DND-41 (cell line): Measurements from ENCODE around the gene SLC2A13.

ENCODE experiments used
- ATAC-seq: fragments of 200-7000 bp; cut with Tn5 transposase; 3 replicates; pipeline ENCODE4 v1.9.1; 2021; ENCODE audit warnings: low read depth; ENCODE audit not compliant: insufficient read depth
- DNase-seq: peaks from one replicate; pipeline ENCODE4 v3.0.0-alpha.2; 2020
- H2AFZ ChIP-seq: 2 replicates; pipeline ENCODE4 v1.6.0; 2012; ENCODE audit warnings: low read depth, low read length
- H3K27ac ChIP-seq: 2 replicates; pipeline ENCODE4 v1.5.1; 2012; ENCODE audit warnings: low read length, inconsistent platforms
- H3K27me3 ChIP-seq: fragments of 200-600 bp; sonication (generic); 2 replicates; pipeline ENCODE4 v1.6.0; 2012; ENCODE audit warnings: low read length, mild to moderate bottlenecking, inconsistent platforms; ENCODE audit not compliant: insufficient read depth, poor library complexity
- H3K36me3 ChIP-seq: 2 replicates; pipeline ENCODE4 v1.5.1; 2012; ENCODE audit warnings: low read length, inconsistent platforms; ENCODE audit not compliant: insufficient read depth
- H3K4me1 ChIP-seq: 2 replicates; pipeline ENCODE4 v1.5.1; 2012; ENCODE audit warnings: mild to moderate bottlenecking, low read length; ENCODE audit not compliant: insufficient read depth
- H3K4me2 ChIP-seq: 2 replicates; pipeline ENCODE4 v1.6.0; 2012; ENCODE audit warnings: mild to moderate bottlenecking, moderate library complexity, low read length, inconsistent platforms; ENCODE audit not compliant: insufficient read depth
- H3K4me3 ChIP-seq, 2 experiments: fragments of 200-600 bp in 1 of 2; shearing (Covaris generic) in 1 of 2; 2 replicates each; pipeline ENCODE4 v1.5.1; 2012 to 2016; ENCODE audit warnings: inconsistent platforms in 2 of 2, low read length in 2 of 2, mild to moderate bottlenecking in 2 of 2, low read depth in 1 of 2, moderate library complexity in 1 of 2
- H3K79me2 ChIP-seq: 2 replicates; pipeline ENCODE4 v1.6.0; 2012; ENCODE audit warnings: low read length, inconsistent platforms; ENCODE audit not compliant: insufficient read depth
- H3K9ac ChIP-seq: 2 replicates; pipeline ENCODE4 v1.6.0; 2012; ENCODE audit warnings: low read depth, mild to moderate bottlenecking, inconsistent platforms, low read length, moderate library complexity
- H3K9me3 ChIP-seq: 2 replicates; pipeline ENCODE4 v1.5.1; 2012; ENCODE audit warnings: low read length, moderate library complexity, mild to moderate bottlenecking, inconsistent platforms; ENCODE audit not compliant: insufficient read depth, severe bottlenecking
- H4K20me1 ChIP-seq: 2 replicates; pipeline ENCODE4 v1.6.0; 2012; ENCODE audit warnings: low read length; ENCODE audit not compliant: insufficient read depth
- EZH2 ChIP-seq: IDR thresholded peaks from 3 replicates; pipeline ENCODE4 v1.6.1; 2012; ENCODE audit warnings: borderline replicate concordance, low read depth, mild to moderate bottlenecking, moderate library complexity, low read length, inconsistent platforms; ENCODE audit not compliant: severe bottlenecking
- TF ChIP-seq, protein P1 (sequence below): IDR thresholded peaks from 2 replicates; pipeline ENCODE4 v1.5.1; 2012; ENCODE audit warnings: borderline replicate concordance, low read length, moderate library complexity, mild to moderate bottlenecking; ENCODE audit not compliant: poor library complexity, severe bottlenecking; ENCODE audit errors: extremely low read depth

The SLC2A13 gene

DNA sequence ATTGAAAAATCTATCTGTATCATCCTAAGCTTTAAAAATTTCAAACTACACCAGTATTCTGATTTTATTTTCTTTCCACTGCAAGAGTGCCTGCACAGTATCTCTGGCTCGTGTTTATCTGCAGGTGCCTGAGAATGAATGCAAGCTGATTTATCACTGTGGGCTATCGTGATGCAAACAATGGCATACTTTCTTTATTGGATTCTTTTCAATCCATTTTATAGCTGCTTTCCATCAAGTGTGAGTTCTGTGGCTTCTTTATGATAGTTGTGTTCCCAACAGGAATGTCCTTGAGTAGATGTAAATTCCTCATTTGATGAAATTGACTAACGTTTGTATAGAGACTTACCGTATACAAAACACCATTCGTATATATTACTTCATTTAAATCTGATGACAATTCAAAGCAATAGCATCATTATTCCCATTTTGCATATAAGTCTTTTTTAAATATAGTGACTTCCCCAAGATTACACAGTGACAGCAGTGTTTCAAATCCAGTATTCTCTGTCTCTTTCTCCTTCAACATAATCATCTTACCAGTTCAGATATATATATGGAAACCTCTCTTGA, 326.0 kb downstream of the SLC2A13 start:
- ATAC-seq: no peak
- no peaks in the 10 kb centered on the region for H3K4me1 ChIP-seq

DNA sequence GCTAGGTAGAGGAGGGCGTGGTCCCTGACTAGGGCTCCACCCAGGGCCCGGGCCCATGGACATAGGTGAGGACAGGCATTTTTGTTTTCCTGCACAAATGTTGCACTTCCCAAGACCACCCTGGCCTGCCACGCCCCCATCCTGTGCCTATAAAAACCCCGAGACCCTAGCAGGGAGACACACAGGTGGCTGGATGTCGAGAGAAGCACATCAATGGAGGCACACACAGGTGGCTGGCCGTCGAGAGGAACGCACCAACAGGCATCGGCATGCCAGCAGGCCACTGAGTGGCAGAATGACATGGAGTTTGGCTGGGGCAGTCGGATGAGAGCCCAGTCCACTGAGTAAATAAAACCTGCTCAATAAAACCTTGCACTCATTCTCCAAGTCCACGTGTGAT, 328.4 kb downstream of the SLC2A13 start:
- no peak overlapping the region for H3K9ac ChIP-seq
- no peaks in the 10 kb centered on the region for H3K36me3 ChIP-seq
- no peak overlapping the region for H3K4me3 ChIP-seq
- DNase-seq: no peak
- H3K27ac ChIP-seq: no peak overlapping the region
- no peaks in the 10 kb centered on the region for H3K4me1 ChIP-seq
- H4K20me1 ChIP-seq: no peaks in the 10 kb centered on the region
- H3K27me3 ChIP-seq: no peaks in the 10 kb centered on the region
- H3K9me3 ChIP-seq: no peaks in the 10 kb centered on the region
- no peak overlapping the region for H2AFZ ChIP-seq
- H3K79me2 ChIP-seq: no peaks in the 10 kb centered on the region
- H3K4me2 ChIP-seq: no peak overlapping the region
- TF ChIP-seq, protein P1, sequence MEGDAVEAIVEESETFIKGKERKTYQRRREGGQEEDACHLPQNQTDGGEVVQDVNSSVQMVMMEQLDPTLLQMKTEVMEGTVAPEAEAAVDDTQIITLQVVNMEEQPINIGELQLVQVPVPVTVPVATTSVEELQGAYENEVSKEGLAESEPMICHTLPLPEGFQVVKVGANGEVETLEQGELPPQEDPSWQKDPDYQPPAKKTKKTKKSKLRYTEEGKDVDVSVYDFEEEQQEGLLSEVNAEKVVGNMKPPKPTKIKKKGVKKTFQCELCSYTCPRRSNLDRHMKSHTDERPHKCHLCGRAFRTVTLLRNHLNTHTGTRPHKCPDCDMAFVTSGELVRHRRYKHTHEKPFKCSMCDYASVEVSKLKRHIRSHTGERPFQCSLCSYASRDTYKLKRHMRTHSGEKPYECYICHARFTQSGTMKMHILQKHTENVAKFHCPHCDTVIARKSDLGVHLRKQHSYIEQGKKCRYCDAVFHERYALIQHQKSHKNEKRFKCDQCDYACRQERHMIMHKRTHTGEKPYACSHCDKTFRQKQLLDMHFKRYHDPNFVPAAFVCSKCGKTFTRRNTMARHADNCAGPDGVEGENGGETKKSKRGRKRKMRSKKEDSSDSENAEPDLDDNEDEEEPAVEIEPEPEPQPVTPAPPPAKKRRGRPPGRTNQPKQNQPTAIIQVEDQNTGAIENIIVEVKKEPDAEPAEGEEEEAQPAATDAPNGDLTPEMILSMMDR: no peak
- TF ChIP-seq EZH2: no peak
- no peak for ATAC-seq

More for the DNA sequence above, 326.0 kb downstream of the SLC2A13 start:
- H3K9ac ChIP-seq: no peak overlapping the region
- H3K27ac ChIP-seq: no peak overlapping the region
- H3K9me3 ChIP-seq: no peaks in the 10 kb centered on the region
- no peak for DNase-seq
- no peaks in the 10 kb centered on the region for H4K20me1 ChIP-seq
- H3K4me3 ChIP-seq: no peak overlapping the region
- no peak overlapping the region for H3K4me2 ChIP-seq
- TF ChIP-seq, protein P1: no peak
- TF ChIP-seq EZH2: no peak
- no peaks in the 10 kb centered on the region for H3K36me3 ChIP-seq
- no peaks in the 10 kb centered on the region for H3K79me2 ChIP-seq
- H2AFZ ChIP-seq: no peak overlapping the region
- no peaks in the 10 kb centered on the region for H3K27me3 ChIP-seq

GRCh38 chr12:39773266-39773665, 332.6 kb downstream of the SLC2A13 start:
- H3K4me2 ChIP-seq: no peak overlapping the region
- H3K9ac ChIP-seq: no peak overlapping the region
- H3K4me1 ChIP-seq: no peaks in the 10 kb centered on the region
- DNase-seq: no peak
- H2AFZ ChIP-seq: no peak overlapping the region
- ATAC-seq: no peak
- no peaks in the 10 kb centered on the region for H3K27me3 ChIP-seq
- no peaks in the 10 kb centered on the region for H3K79me2 ChIP-seq
- H3K4me3 ChIP-seq: no peak overlapping the region
- no peak overlapping the region for H3K27ac ChIP-seq
- TF ChIP-seq, protein P1: no peak
- no peak for TF ChIP-seq EZH2
- H3K36me3 ChIP-seq: no peaks in the 10 kb centered on the region
- no peaks in the 10 kb centered on the region for H3K9me3 ChIP-seq
- no peaks in the 10 kb centered on the region for H4K20me1 ChIP-seq

- no peak for TF ChIP-seq EZH2
- TF ChIP-seq, protein P1: no peak
- no peaks in the 10 kb centered on the region for H3K79me2 ChIP-seq
- no peak for DNase-seq
- no peak for ATAC-seq
- H3K9me3 ChIP-seq: no peaks in the 10 kb centered on the region
- H3K27me3 ChIP-seq: no peaks in the 10 kb centered on the region
- no peak overlapping the region for H3K4me3 ChIP-seq
- H3K4me2 ChIP-seq: no peak overlapping the region
- no peak overlapping the region for H3K9ac ChIP-seq
- H3K36me3 ChIP-seq: no peaks in the 10 kb centered on the region
- no peaks in the 10 kb centered on the region for H4K20me1 ChIP-seq
- no peaks in the 10 kb centered on the region for H3K4me1 ChIP-seq
- no peak overlapping the region for H2AFZ ChIP-seq
- H3K27ac ChIP-seq: no peak overlapping the region
Observed at GRCh38 chr12:39772821-39773259, 333.0 kb downstream of the SLC2A13 start.
